Neutrophil (primary cell): ENCODE results near the gene TPO.

Experiments
- H3K27ac ChIP-seq: fragments of 200-600 bp; sonication (generic); 2 replicates; pipeline ENCODE4 v1.5.1; 2016; ENCODE audit warnings: mild to moderate bottlenecking, moderate library complexity
- H3K27me3 ChIP-seq: fragments of 200-600 bp; sonication (generic); 2 replicates; pipeline ENCODE4 v1.6.0; 2016; ENCODE audit warnings: mild to moderate bottlenecking
- H3K36me3 ChIP-seq: fragments of 200-600 bp; sonication (generic); 2 replicates; pipeline ENCODE4 v1.5.1; 2017
- H3K4me1 ChIP-seq, 2 experiments: fragments of 200-600 bp in 1 of 2; sonication (generic) in 1 of 2; 1 replicate in 1 of 2; 2 replicates in 1 of 2; pipeline versions ENCODE4 v1.5.1 to v1.6.1; 2013 to 2016; ENCODE audit warnings: low read depth in 1 of 2, low read length in 1 of 2, mild to moderate bottlenecking in 1 of 2, moderate library complexity in 1 of 2; ENCODE audit not compliant: control insufficient read depth in 1 of 2, insufficient read depth in 1 of 2
- H3K4me3 ChIP-seq, 2 experiments: fragments of 200-600 bp in 1 of 2; sonication (generic) in 1 of 2; 1 replicate in 1 of 2; 2 replicates in 1 of 2; pipeline ENCODE4 v1.5.1; 2013 to 2016; ENCODE audit warnings: low read depth in 1 of 2, low read length in 1 of 2, mild to moderate bottlenecking in 1 of 2, moderate library complexity in 1 of 2
- H3K9me3 ChIP-seq: fragments of 200-600 bp; sonication (generic); 2 replicates; pipeline ENCODE4 v1.5.1; 2016
- TF ChIP-seq, protein P1 (sequence below): fragments of 200-600 bp; sonication (generic); IDR thresholded peaks from 2 replicates; pipeline ENCODE4 v1.5.1; 2016; ENCODE audit warnings: antibody characterized with exemption

TPO gene

DNA sequence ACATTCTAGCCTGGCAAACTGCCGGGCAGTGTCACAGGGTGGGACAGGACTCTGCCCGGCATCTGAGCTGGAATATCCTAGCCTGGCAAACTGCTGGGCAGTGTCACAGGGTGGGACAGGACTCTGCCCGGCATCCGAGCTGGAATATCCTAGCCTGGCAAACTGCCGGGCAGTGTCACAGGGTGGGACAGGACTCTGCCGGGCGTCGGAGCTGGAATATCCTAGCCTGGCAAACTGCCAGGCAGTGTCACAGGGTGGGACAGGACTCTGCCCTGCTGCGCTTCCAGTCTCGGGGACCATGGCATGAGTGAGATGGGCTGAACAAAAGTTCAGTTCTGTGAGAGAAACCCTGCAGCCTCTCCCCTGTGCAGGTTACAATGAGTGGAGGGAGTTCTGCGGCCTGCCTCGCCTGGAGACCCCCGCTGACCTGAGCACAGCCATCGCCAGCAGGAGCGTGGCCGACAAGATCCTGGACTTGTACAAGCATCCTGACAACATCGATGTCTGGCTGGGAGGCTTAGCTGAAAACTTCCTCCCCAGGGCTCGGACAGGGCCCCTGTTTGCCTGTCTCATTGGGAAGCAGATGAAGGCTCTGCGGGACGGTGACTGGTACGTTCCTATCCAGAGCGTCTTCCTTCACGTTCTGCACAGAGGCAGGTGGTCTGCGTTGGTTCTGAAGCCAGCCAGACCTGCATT lies 80.3 kb downstream of the TPO start:
- H3K4me3 ChIP-seq, result no peak overlapping the region
- no peaks in the 10 kb centered on the region for H3K36me3 ChIP-seq
- TF ChIP-seq, protein P1, sequence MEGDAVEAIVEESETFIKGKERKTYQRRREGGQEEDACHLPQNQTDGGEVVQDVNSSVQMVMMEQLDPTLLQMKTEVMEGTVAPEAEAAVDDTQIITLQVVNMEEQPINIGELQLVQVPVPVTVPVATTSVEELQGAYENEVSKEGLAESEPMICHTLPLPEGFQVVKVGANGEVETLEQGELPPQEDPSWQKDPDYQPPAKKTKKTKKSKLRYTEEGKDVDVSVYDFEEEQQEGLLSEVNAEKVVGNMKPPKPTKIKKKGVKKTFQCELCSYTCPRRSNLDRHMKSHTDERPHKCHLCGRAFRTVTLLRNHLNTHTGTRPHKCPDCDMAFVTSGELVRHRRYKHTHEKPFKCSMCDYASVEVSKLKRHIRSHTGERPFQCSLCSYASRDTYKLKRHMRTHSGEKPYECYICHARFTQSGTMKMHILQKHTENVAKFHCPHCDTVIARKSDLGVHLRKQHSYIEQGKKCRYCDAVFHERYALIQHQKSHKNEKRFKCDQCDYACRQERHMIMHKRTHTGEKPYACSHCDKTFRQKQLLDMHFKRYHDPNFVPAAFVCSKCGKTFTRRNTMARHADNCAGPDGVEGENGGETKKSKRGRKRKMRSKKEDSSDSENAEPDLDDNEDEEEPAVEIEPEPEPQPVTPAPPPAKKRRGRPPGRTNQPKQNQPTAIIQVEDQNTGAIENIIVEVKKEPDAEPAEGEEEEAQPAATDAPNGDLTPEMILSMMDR, result no peak

DNA sequence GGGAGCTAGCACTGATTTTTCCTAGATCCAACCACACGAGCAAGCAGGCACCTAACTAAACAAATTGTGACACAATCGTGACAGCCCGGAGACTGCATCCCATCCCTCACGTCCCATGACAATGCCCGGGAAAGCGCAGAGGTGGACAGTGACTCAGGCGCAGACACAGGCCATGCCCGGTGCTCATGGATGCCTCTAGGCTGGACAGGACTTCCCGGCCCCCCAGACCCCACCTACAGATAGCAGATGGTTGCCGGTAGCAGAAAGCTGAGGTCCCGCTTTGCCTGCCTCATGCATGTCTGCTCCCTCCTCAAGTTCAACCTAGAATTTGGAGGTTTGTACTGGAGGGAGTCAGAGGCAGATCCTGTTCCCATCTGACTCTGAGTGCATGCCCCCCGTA lies 81.0 kb downstream of the TPO start:
- H3K27ac ChIP-seq, result no peak overlapping the region
- TF ChIP-seq, protein P1, result no peak
- no peak overlapping the region for H3K4me3 ChIP-seq
- no peaks in the 10 kb centered on the region for H3K9me3 ChIP-seq
- no peaks in the 10 kb centered on the region for H3K36me3 ChIP-seq
- H3K27me3 ChIP-seq, result no peaks in the 10 kb centered on the region
- H3K4me1 ChIP-seq, result no peaks in the 10 kb centered on the region

More for the DNA sequence above, 80.3 kb downstream of the TPO start:
- Histone ChIP-seq H3K27ac (no peak overlapping the region), H3K4me1 (no peaks in the 10 kb centered on the region), H3K9me3 (no peaks in the 10 kb centered on the region), H3K27me3 (no peaks in the 10 kb centered on the region)

DNA sequence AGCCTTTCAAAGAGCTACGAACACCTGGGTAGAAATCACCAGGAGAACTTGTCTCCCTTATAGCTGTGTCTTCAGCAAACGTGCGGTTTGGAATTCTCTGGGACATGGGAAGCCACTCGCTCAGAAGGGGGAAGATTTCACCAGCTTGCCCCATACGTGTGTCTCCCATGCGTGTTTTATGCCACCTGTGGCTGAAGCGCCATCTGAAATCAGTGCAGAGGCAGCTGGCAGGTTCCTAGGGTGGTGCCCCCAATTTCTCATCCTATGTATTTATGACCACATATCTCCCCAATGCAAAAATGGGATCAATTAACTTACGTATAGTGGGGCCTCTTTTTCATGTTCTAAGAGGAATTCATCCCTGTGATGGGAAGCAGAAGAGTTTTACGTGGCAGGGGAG lies 81.6 kb downstream of the TPO start:
- TF ChIP-seq, protein P1, result no peak
- H3K9me3 ChIP-seq, result no peaks in the 10 kb centered on the region
- no peaks in the 10 kb centered on the region for H3K27me3 ChIP-seq
- no peaks in the 10 kb centered on the region for H3K4me1 ChIP-seq
- H3K36me3 ChIP-seq, result no peaks in the 10 kb centered on the region
- no peak overlapping the region for H3K4me3 ChIP-seq
- no peak overlapping the region for H3K27ac ChIP-seq

DNA sequence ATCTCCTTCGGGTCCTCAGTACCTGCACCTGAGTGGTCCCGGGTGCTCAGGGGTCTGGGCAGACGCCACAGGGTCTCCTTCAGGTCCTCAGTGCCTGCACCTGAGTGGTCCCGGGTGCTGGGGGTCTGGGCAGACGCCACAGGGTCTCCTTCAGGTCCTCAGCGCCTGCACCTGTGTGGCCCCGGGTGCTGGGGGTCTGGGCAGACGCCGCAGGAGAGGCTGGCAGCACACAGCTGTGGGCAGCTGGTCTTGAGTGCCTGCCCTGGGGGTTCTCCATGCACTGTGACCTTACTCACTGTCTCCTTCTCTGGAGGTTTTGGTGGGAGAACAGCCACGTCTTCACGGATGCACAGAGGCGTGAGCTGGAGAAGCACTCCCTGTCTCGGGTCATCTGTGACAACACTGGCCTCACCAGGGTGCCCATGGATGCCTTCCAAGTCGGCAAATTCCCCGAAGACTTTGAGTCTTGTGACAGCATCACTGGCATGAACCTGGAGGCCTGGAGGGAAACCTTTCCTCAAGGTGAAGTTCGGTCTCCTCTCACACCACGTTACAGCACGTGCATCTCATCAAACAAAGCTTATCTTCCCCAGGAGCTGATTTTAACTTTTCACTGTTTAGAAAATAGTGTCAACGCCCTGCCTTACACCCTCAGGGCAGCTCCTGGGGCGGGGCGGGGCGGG lies 82.6 kb downstream of the TPO start:
- Histone ChIP-seq H3K9me3 (no peaks in the 10 kb centered on the region), H3K36me3 (no peaks in the 10 kb centered on the region), H3K27ac (no peak overlapping the region), H3K27me3 (no peaks in the 10 kb centered on the region), H3K4me1 (no peaks in the 10 kb centered on the region), H3K4me3 (no peak overlapping the region)
- TF ChIP-seq, protein P1, result no peak

DNA sequence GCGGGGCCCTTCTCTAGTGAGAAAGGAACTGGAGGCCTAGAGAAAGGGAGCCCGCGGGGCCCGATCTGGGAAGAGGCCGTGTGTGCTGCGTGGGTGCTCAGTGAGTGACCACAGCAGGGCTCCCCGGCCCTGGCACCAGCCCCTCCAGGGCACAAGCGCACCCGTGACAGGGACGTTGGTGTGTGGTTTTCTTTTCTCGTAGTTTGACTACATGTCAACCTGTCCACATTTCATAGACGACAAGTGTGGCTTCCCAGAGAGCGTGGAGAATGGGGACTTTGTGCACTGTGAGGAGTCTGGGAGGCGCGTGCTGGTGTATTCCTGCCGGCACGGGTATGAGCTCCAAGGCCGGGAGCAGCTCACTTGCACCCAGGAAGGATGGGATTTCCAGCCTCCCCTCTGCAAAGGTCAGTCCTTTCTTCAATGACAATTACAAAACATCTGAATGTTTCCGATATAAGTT lies 83.1 kb downstream of the TPO start:
- TF ChIP-seq, protein P1, result no peak
- Histone ChIP-seq H3K4me1 (no peaks in the 10 kb centered on the region), H3K4me3 (no peak overlapping the region), H3K27ac (no peak overlapping the region), H3K9me3 (no peaks in the 10 kb centered on the region), H3K36me3 (no peaks in the 10 kb centered on the region), H3K27me3 (no peaks in the 10 kb centered on the region)
